ENCODE measurements around the gene VPS8.

VPS8 gene

DNA sequence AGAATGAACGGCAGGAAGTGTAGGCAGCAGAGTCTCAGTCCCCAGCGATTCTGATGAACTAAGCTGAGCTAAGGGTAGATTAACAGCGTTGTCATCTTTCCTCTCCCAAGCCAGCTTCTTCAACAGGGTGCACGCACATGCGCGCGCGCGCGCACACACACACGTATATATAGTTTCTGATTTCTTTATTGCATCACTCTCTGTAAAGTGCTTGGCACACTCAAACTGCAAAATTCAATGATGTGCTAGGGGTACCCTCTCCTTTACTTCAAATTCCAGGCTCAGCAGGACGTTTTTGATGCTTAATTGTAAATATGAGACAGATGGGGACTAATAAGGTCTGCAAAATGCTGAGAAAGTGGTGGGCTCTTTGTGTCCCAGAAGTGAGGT is 26.1 kb upstream of the VPS8 start:
- peaks cover 17% of the 10 kb centered on the region for H3K4me1 ChIP-seq (ENCODE audit: control insufficient read depth, insufficient read depth, low read length, unreplicated experiment)
- H3K27ac ChIP-seq (ENCODE audit: low read depth, low read length): no peak overlapping the region
- peak overlapping the region; percentile 21; the same call in 1 of the 2 replicates for H3K4me3 ChIP-seq (ENCODE audit: low read depth, low read length)

GRCh38 chr3:184786280-184786941 is 25.6 kb upstream of the VPS8 start:
- H3K27ac ChIP-seq (ENCODE audit: low read depth, low read length): peak overlapping the region; percentile 5; the same call in 1 of the 2 replicates
- peak overlapping the region; percentile 16 for H2AFZ ChIP-seq (ENCODE audit: low read length, unreplicated experiment)
- no peaks in the 10 kb centered on the region for H3K36me3 ChIP-seq (ENCODE audit: insufficient read depth, low read length)
- H3K4me3 ChIP-seq (ENCODE audit: low read depth, low read length): peak overlapping the region; percentile 21; the same call in 1 of the 2 replicates
- H3K79me2 ChIP-seq (ENCODE audit: control insufficient read depth, insufficient read depth, low read length, unreplicated experiment): no peaks in the 10 kb centered on the region
- peaks cover 17% of the 10 kb centered on the region for H3K4me1 ChIP-seq (ENCODE audit: control insufficient read depth, insufficient read depth, low read length, unreplicated experiment)
- peaks cover 8% of the 10 kb centered on the region for H3K27me3 ChIP-seq (ENCODE audit: insufficient read depth, low read length)

More for the DNA sequence above, 26.1 kb upstream of the VPS8 start:
- Histone ChIP-seq H3K27me3 (ENCODE audit: insufficient read depth, low read length) (0 out of 2 replicates have a peak, but pooled peaks cover 4% of the 10 kb centered on the region), H3K79me2 (ENCODE audit: control insufficient read depth, insufficient read depth, low read length, unreplicated experiment) (no peaks in the 10 kb centered on the region), H3K36me3 (ENCODE audit: insufficient read depth, low read length) (no peaks in the 10 kb centered on the region), H2AFZ (ENCODE audit: low read length, unreplicated experiment) (no peak overlapping the region)

- H3K27me3 ChIP-seq (ENCODE audit: insufficient read depth, low read length): peaks cover 12% of the 10 kb centered on the region
- H2AFZ ChIP-seq (ENCODE audit: low read length, unreplicated experiment): no peak overlapping the region
- H3K4me1 ChIP-seq (ENCODE audit: control insufficient read depth, insufficient read depth, low read length, unreplicated experiment): peaks cover 17% of the 10 kb centered on the region
- H3K27ac ChIP-seq (ENCODE audit: low read depth, low read length): no peak overlapping the region
- H3K36me3 ChIP-seq (ENCODE audit: insufficient read depth, low read length): no peaks in the 10 kb centered on the region
- no peak overlapping the region for H3K4me3 ChIP-seq (ENCODE audit: low read depth, low read length)
- no peaks in the 10 kb centered on the region for H3K79me2 ChIP-seq (ENCODE audit: control insufficient read depth, insufficient read depth, low read length, unreplicated experiment)
Observed at GRCh38 chr3:184788751-184789150, 23.2 kb upstream of the VPS8 start.

- H3K36me3 ChIP-seq (ENCODE audit: insufficient read depth, low read length): no peaks in the 10 kb centered on the region
- peaks cover 12% of the 10 kb centered on the region for H3K27me3 ChIP-seq (ENCODE audit: insufficient read depth, low read length)
- peaks cover 17% of the 10 kb centered on the region for H3K4me1 ChIP-seq (ENCODE audit: control insufficient read depth, insufficient read depth, low read length, unreplicated experiment)
- H3K4me3 ChIP-seq (ENCODE audit: low read depth, low read length): no peak overlapping the region
- no peak overlapping the region for H3K27ac ChIP-seq (ENCODE audit: low read depth, low read length)
- H3K79me2 ChIP-seq (ENCODE audit: control insufficient read depth, insufficient read depth, low read length, unreplicated experiment): no peaks in the 10 kb centered on the region
- no peak overlapping the region for H2AFZ ChIP-seq (ENCODE audit: low read length, unreplicated experiment)
Observed at GRCh38 chr3:184789314-184789998, 22.5 kb upstream of the VPS8 start.

DNA sequence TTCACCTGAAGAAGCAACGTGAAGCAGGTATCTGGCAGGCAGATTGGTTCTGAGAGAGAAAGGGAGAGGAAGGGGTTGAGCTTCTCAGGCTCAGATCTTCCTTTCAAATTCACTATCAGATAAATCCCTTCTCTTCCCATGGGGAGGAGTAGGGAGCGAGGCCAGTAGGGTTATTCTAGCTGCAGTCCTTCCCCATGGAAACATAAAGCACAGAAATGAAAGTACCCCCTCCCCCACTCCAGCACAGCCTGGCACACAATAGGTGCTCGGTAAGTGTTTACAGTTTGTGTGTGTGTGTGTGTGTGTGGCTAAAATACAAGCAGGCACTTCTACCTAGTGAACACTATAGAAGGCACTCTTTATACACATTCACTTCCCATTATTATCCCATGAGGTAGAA is 20.8 kb upstream of the VPS8 start:
- H3K4me1 ChIP-seq (ENCODE audit: control insufficient read depth, insufficient read depth, low read length, unreplicated experiment): peaks cover 11% of the 10 kb centered on the region
- peaks cover 8% of the 10 kb centered on the region for H3K27me3 ChIP-seq (ENCODE audit: insufficient read depth, low read length)
- no peak overlapping the region for H3K27ac ChIP-seq (ENCODE audit: low read depth, low read length)
- H3K4me3 ChIP-seq (ENCODE audit: low read depth, low read length): no peak overlapping the region
- H3K36me3 ChIP-seq (ENCODE audit: insufficient read depth, low read length): no peaks in the 10 kb centered on the region
- no peak overlapping the region for H2AFZ ChIP-seq (ENCODE audit: low read length, unreplicated experiment)
- no peaks in the 10 kb centered on the region for H3K79me2 ChIP-seq (ENCODE audit: control insufficient read depth, insufficient read depth, low read length, unreplicated experiment)

GRCh38 chr3:184795522-184796190 is 16.3 kb upstream of the VPS8 start:
- Histone ChIP-seq H3K4me1 (ENCODE audit: control insufficient read depth, insufficient read depth, low read length, unreplicated experiment) (no peaks in the 10 kb centered on the region), H2AFZ (ENCODE audit: low read length, unreplicated experiment) (no peak overlapping the region), H3K27me3 (ENCODE audit: insufficient read depth, low read length) (peaks cover 32% of the 10 kb centered on the region), H3K27ac (ENCODE audit: low read depth, low read length) (no peak overlapping the region), H3K36me3 (ENCODE audit: insufficient read depth, low read length) (no peaks in the 10 kb centered on the region), H3K4me3 (ENCODE audit: low read depth, low read length) (no peak overlapping the region), H3K79me2 (ENCODE audit: control insufficient read depth, insufficient read depth, low read length, unreplicated experiment) (no peaks in the 10 kb centered on the region)

DNA sequence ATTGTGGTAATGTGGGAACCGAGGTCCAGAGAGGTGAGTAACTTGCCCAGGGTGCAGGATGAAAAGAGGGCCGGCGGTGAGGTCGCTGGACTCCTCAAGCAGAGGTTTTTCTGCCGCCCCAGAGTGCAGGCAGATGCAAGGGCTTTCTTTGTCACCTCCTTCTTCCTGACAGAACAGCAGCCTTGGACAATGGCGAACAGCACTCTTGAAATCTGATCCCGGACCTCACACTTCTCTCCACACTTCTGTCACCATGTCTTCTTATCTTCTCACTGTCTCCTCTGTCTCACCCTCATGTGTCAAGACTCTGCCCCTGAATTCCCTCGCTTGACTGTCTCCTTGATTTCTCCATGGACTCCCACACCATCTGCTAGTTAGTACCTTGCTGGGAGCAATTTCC is 15.4 kb upstream of the VPS8 start:
- H3K36me3 ChIP-seq (ENCODE audit: insufficient read depth, low read length): no peaks in the 10 kb centered on the region
- H3K79me2 ChIP-seq (ENCODE audit: control insufficient read depth, insufficient read depth, low read length, unreplicated experiment): no peaks in the 10 kb centered on the region

DNA sequence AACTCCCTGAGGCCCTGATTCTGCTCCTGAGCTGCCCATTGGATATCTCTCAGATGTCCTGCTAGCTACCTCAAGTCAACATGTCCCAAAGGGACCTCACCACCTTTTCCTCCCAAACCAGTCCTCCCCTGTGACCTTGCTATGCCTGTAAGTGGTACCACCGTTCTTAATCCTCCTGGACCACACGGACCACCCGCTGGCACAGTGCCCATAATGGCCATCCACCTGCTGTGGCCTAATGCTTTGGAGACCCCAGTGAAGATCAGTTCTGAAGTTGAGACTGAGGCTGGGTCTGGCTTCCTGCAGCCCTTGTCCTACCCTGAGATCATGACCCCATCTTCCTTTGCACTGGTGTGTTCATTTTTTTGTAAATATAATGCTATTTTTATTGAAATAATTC is 15.0 kb upstream of the VPS8 start:
- Histone ChIP-seq H3K36me3 (ENCODE audit: insufficient read depth, low read length) (no peaks in the 10 kb centered on the region), H3K79me2 (ENCODE audit: control insufficient read depth, insufficient read depth, low read length, unreplicated experiment) (no peaks in the 10 kb centered on the region), H3K4me3 (ENCODE audit: low read depth, low read length) (no peak overlapping the region), H3K4me1 (ENCODE audit: control insufficient read depth, insufficient read depth, low read length, unreplicated experiment) (no peaks in the 10 kb centered on the region), H2AFZ (ENCODE audit: low read length, unreplicated experiment) (no peak overlapping the region), H3K27me3 (ENCODE audit: insufficient read depth, low read length) (peaks cover 35% of the 10 kb centered on the region), H3K27ac (ENCODE audit: low read depth, low read length) (no peak overlapping the region)

More for the DNA sequence above, 15.4 kb upstream of the VPS8 start:
- Histone ChIP-seq H3K4me3 (ENCODE audit: low read depth, low read length) (no peak overlapping the region), H3K4me1 (ENCODE audit: control insufficient read depth, insufficient read depth, low read length, unreplicated experiment) (no peaks in the 10 kb centered on the region), H3K27me3 (ENCODE audit: insufficient read depth, low read length) (peaks cover 33% of the 10 kb centered on the region), H2AFZ (ENCODE audit: low read length, unreplicated experiment) (no peak overlapping the region), H3K27ac (ENCODE audit: low read depth, low read length) (no peak overlapping the region)

- no peaks in the 10 kb centered on the region for H3K79me2 ChIP-seq (ENCODE audit: control insufficient read depth, insufficient read depth, low read length, unreplicated experiment)
- H3K4me3 ChIP-seq (ENCODE audit: low read depth, low read length): no peak overlapping the region
- no peak overlapping the region for H3K27ac ChIP-seq (ENCODE audit: low read depth, low read length)
- H2AFZ ChIP-seq (ENCODE audit: low read length, unreplicated experiment): no peak overlapping the region
- H3K36me3 ChIP-seq (ENCODE audit: insufficient read depth, low read length): no peaks in the 10 kb centered on the region
- peaks cover 39% of the 10 kb centered on the region for H3K27me3 ChIP-seq (ENCODE audit: insufficient read depth, low read length)
- no peaks in the 10 kb centered on the region for H3K4me1 ChIP-seq (ENCODE audit: control insufficient read depth, insufficient read depth, low read length, unreplicated experiment)
Observed at GRCh38 chr3:184798120-184798519, 13.8 kb upstream of the VPS8 start.

DNA sequence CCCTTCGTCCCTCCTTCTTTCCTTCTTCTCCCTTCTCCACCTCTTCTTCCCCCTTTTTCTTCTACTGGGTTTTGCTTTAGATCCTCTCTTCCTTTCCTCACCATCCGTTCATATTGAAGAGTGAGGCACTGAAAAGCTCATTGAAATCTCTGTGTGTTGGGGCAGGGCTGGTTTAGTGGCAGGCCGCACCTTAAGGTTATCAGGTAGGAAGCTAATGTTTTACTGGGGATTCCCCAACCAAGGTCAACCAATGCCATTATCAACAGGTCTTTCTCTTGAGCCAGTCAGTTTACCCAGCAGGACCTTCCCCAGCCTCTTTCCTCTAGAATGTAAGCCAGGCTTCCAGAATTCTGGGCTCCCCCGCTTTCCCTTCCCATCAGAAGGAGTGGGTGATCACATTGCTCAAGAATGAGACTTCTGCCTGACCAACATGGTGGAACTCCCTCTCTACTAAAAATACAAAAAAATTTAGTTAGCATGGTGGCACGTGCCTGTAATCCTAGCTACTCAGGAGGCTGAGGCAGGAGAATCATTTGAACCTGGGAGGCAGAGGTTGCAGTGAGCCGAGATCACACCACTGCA is 11.5 kb upstream of the VPS8 start:
- H3K36me3 ChIP-seq (ENCODE audit: insufficient read depth, low read length): no peaks in the 10 kb centered on the region
- H2AFZ ChIP-seq (ENCODE audit: low read length, unreplicated experiment): no peak overlapping the region
- no peaks in the 10 kb centered on the region for H3K79me2 ChIP-seq (ENCODE audit: control insufficient read depth, insufficient read depth, low read length, unreplicated experiment)
- H3K4me3 ChIP-seq (ENCODE audit: low read depth, low read length): no peak overlapping the region
- no peak overlapping the region for H3K27ac ChIP-seq (ENCODE audit: low read depth, low read length)
- H3K4me1 ChIP-seq (ENCODE audit: control insufficient read depth, insufficient read depth, low read length, unreplicated experiment): peaks cover 3% of the 10 kb centered on the region
- peaks cover 39% of the 10 kb centered on the region for H3K27me3 ChIP-seq (ENCODE audit: insufficient read depth, low read length)
